ENCODE results near the gene DNAJB4. TPM values are rescaled to one million over a fixed set of nuclear protein-coding genes. Genes with fewer than 3 reads are reported as not detected.
A peak's percentile ranks its signal among the peaks of the same experiment; 100 is the strongest.

DNAJB4 gene
- total and polyA plus RNA-seq, 9 donors, result 54.8 to 89.5 (median 70.0) TPM

DNA sequence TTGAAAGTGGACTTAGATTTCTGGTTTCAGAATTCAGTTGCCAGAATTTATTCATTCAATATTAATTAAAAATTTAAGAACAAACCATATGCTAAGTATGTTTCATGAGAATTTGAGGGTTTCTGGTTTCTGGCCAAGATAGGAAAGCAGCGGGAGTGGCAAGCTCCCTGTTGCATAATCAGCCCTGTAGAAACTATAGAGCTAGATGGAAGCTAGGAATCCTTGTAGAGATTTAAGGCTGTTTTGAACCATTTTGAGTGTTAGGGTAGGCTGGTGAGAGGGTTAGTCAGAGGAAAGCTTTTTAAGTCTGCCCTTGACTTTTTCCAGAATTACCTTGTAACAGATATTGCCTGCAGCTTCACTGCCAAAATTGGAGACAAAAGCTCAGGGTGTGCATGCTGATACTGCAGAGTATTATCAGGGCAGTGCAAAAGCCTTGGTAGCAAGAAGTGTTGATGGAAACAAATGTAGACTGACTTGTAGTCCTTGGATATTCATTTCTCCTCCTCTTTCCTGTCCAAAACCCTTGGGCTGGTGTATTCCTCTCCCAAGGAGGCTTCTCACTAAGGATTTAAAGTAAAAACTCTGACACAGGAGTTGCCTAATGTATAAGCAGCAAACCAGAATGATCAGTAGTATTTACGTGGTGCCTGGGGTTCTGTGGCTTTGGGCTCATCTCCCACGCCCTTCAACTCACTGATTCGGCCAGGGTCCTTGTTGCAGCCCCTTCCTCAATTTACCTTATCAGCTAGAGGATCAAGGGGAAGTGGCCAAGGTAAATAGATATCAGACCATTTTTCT, 28.5 kb downstream of the DNAJB4 start:
- H3K36me3 ChIP-seq (ENCODE audit: control insufficient read depth, insufficient read depth, low read length), result no peaks in the 10 kb centered on the region
- no peak for DNase-seq
- WGBS (ENCODE audit: insufficient coverage), result 65% methylated on average over 3 of the region's 4 CpGs
- no peaks in the 10 kb centered on the region for H3K4me1 ChIP-seq (ENCODE audit: control insufficient read depth, insufficient read depth, low read length)
- H3K4me3 ChIP-seq (ENCODE audit: low read length), result no peak overlapping the region
- no peaks in the 10 kb centered on the region for H3K27me3 ChIP-seq (ENCODE audit: control insufficient read depth, insufficient read depth, low read length)
- H3K9me3 ChIP-seq (replicated peaks; ENCODE audit: control insufficient read depth, low read depth, low read length), result no peaks in the 10 kb centered on the region
- H3K27ac ChIP-seq (ENCODE audit: low read length), result no peak overlapping the region

DNA sequence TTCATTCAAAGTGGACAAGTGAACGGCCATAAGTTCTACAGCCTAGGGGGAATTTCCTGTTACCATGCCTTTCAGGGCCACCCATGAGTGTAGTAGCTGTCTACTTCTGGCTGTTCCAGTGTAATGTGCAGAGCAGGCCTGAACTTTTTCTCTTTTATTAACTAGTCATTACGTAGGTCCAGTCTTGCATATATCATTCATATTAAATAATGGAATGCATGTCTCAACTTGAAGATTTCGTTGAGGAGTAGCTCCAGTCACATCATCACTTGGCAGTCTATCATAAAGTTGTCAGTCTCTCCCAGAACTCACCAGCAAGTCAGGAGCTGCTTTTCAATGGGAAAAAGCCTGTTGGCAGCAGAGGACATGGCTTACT, 29.0 kb downstream of the DNAJB4 start:
- WGBS (ENCODE audit: insufficient coverage), result no CpG with 5 or more reads among the region's 3 CpGs
- Histone ChIP-seq H3K9me3 (replicated peaks; ENCODE audit: control insufficient read depth, low read depth, low read length) (no peaks in the 10 kb centered on the region), H3K36me3 (ENCODE audit: control insufficient read depth, insufficient read depth, low read length) (no peaks in the 10 kb centered on the region), H3K27me3 (ENCODE audit: control insufficient read depth, insufficient read depth, low read length) (no peaks in the 10 kb centered on the region), H3K4me3 (ENCODE audit: low read length) (no peak overlapping the region), H3K27ac (ENCODE audit: low read length) (no peak overlapping the region), H3K4me1 (ENCODE audit: control insufficient read depth, insufficient read depth, low read length) (no peaks in the 10 kb centered on the region)
- no peak for DNase-seq

DNA sequence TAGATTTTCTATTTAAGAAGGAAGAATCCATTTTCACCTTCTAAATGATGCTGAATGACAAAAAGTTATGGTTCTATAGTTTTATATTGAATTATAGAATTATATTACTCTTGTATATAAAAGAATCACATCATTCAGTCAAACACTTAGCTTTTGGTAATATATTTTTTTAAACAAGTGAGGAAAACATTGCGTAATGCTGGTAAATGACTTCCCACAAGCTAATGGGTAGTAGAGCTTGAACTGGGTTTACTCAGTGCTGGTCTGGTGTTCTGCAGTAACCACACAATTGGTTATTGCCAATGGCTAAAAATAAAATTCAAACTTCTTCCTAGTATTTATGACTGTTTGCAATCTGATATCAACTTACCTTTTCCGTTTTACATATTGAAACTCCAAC, 30.4 kb downstream of the DNAJB4 start:
- Histone ChIP-seq H3K27ac (ENCODE audit: low read length) (no peak overlapping the region), H3K4me3 (ENCODE audit: low read length) (no peak overlapping the region), H3K9me3 (replicated peaks; ENCODE audit: control insufficient read depth, low read depth, low read length) (no peaks in the 10 kb centered on the region), H3K27me3 (ENCODE audit: control insufficient read depth, insufficient read depth, low read length) (no peaks in the 10 kb centered on the region), H3K4me1 (ENCODE audit: control insufficient read depth, insufficient read depth, low read length) (no peaks in the 10 kb centered on the region), H3K36me3 (ENCODE audit: control insufficient read depth, insufficient read depth, low read length) (no peaks in the 10 kb centered on the region)
- no CpG with 5 or more reads among the region's 2 CpGs for WGBS (ENCODE audit: insufficient coverage)
- DNase-seq, result no peak

DNA sequence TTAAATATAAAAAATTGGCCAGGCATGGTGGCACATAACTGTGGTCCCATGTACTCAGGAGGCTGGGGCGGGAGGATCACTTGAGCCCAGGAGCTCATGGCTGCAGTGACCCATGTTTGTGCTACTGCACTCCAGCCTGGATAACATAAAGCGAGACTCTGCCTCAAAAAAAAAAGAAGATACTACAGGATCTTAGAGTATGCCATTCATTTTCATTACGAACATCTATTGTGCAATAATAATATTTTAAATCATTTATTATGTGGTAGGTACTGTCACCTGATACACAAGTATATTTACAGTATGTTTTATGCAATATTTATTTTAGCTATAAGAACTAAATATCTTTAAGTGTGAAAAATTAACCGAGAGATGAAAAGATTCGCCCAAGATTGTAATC, 31.7 kb downstream of the DNAJB4 start:
- no peaks in the 10 kb centered on the region for H3K4me1 ChIP-seq (ENCODE audit: control insufficient read depth, insufficient read depth, low read length)
- WGBS (ENCODE audit: insufficient coverage), result 100% methylated on average over 1 of the region's 5 CpGs
- H3K9me3 ChIP-seq (replicated peaks; ENCODE audit: control insufficient read depth, low read depth, low read length), result no peaks in the 10 kb centered on the region
- no peak overlapping the region for H3K27ac ChIP-seq (ENCODE audit: low read length)
- no peak for DNase-seq
- H3K4me3 ChIP-seq (ENCODE audit: low read length), result no peak overlapping the region
- H3K36me3 ChIP-seq (ENCODE audit: control insufficient read depth, insufficient read depth, low read length), result no peaks in the 10 kb centered on the region
- no peaks in the 10 kb centered on the region for H3K27me3 ChIP-seq (ENCODE audit: control insufficient read depth, insufficient read depth, low read length)

DNA sequence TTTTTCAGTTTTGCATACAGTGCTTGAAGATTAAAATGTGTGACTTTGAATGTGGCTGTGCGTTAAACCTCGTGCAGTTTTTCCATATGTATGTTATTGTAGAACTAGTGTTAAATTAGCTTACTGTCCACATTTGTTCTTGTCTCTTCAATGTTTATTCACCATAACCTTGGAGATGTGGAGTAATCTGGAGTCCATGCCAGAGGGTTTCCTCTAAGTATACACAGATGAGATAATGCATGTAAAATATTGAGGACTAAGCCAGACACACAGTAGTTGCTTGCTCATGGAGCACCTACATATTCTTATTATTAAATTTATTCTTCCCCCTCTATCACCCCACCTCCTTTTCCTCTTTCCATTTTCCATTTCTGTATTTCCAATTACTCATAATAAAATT, 33.3 kb downstream of the DNAJB4 start:
- no peak overlapping the region for H3K4me3 ChIP-seq (ENCODE audit: low read length)
- no peaks in the 10 kb centered on the region for H3K4me1 ChIP-seq (ENCODE audit: control insufficient read depth, insufficient read depth, low read length)
- H3K27me3 ChIP-seq (ENCODE audit: control insufficient read depth, insufficient read depth, low read length), result no peaks in the 10 kb centered on the region
- H3K36me3 ChIP-seq (ENCODE audit: control insufficient read depth, insufficient read depth, low read length), result no peaks in the 10 kb centered on the region
- no CpG with 5 or more reads among the region's 2 CpGs for WGBS (ENCODE audit: insufficient coverage)
- no peaks in the 10 kb centered on the region for H3K9me3 ChIP-seq (replicated peaks; ENCODE audit: control insufficient read depth, low read depth, low read length)
- DNase-seq, result peak; percentile 66
- no peak overlapping the region for H3K27ac ChIP-seq (ENCODE audit: low read length)

DNA sequence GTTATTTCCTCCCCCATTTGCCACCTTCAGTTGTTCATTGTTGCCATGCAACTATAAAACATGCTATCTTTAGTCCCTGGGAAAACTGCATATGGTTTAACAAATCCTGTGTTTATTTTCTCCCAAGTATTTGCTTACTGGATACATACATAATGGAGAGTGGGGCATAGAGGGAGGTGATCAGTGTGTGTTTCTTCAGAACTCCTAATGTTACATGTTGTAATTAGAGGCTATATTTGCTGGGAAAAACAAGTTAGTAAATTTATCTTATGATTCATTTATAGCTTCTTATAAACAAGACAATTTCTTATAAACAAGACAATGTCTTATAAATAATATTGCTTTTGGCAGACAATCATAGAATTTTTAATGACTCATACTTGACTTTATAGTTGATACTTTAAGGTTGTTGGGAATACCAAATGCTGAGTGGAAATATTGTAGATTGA, 33.8 kb downstream of the DNAJB4 start:
- Histone ChIP-seq H3K9me3 (replicated peaks; ENCODE audit: control insufficient read depth, low read depth, low read length) (no peaks in the 10 kb centered on the region), H3K4me1 (ENCODE audit: control insufficient read depth, insufficient read depth, low read length) (no peaks in the 10 kb centered on the region), H3K4me3 (ENCODE audit: low read length) (no peak overlapping the region), H3K27ac (ENCODE audit: low read length) (no peak overlapping the region), H3K36me3 (ENCODE audit: control insufficient read depth, insufficient read depth, low read length) (no peaks in the 10 kb centered on the region), H3K27me3 (ENCODE audit: control insufficient read depth, insufficient read depth, low read length) (no peaks in the 10 kb centered on the region)
- peak; percentile 33 for DNase-seq

DNA sequence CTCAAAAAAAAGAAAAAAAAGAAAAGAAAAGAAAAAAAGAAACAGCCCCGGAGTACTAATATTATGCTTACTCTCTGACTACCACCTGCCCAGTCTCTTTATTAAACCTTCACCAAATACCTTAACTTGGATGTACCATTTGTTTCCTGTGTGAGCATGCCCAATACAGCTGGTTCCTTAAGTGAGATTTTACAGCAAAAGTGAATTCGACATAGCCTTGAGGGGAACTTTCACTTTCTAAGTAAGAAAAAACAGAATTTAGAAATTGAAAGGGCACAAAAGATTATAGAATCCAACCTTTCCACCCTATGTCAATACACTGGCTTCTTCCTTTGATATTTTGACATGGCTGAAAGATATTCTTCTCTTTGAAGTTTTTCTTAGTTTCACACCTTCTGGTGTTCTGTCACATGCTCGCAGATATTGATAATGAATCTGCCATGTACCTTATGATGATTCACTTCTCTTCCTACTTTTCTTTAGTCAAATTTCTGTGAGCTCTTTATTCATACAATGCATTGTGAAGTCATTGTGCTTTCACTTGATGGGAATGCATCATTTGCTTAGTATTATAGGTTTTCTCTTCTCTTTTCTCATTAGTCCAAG, 35.8 kb downstream of the DNAJB4 start:
- Histone ChIP-seq H3K9me3 (replicated peaks; ENCODE audit: control insufficient read depth, low read depth, low read length) (no peaks in the 10 kb centered on the region), H3K27me3 (ENCODE audit: control insufficient read depth, insufficient read depth, low read length) (peaks cover 5% of the 10 kb centered on the region), H3K4me3 (ENCODE audit: low read length) (no peak overlapping the region), H3K27ac (ENCODE audit: low read length) (no peak overlapping the region), H3K4me1 (ENCODE audit: control insufficient read depth, insufficient read depth, low read length) (no peaks in the 10 kb centered on the region), H3K36me3 (ENCODE audit: control insufficient read depth, insufficient read depth, low read length) (no peaks in the 10 kb centered on the region)
- no peak for DNase-seq
- no CpG with 5 or more reads among the region's 3 CpGs for WGBS (ENCODE audit: insufficient coverage)

DNA sequence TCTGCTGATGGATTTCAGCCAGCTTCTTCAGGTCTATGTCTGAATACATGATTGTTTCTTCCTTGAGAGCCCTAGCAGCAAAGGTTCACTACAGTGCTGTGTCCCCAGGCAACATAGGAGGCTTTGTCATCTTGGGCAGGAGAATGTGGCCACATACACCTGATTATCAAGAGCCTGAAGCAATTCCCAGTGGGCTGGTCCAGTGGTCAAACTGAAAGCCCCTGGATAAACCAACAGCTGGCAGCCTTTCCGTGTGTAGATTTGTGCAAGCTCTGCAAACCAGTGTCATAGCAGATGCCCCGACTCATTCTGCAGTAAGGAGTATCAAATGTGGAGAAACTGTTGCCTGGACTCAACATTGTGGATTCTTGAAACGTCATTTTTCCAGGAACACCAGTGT, 38.7 kb downstream of the DNAJB4 start:
- Histone ChIP-seq H3K4me1 (ENCODE audit: control insufficient read depth, insufficient read depth, low read length) (peaks cover 5% of the 10 kb centered on the region), H3K36me3 (ENCODE audit: control insufficient read depth, insufficient read depth, low read length) (no peaks in the 10 kb centered on the region), H3K9me3 (replicated peaks; ENCODE audit: control insufficient read depth, low read depth, low read length) (no peaks in the 10 kb centered on the region), H3K27ac (ENCODE audit: low read length) (no peak overlapping the region), H3K4me3 (ENCODE audit: low read length) (no peak overlapping the region), H3K27me3 (ENCODE audit: control insufficient read depth, insufficient read depth, low read length) (peaks cover 19% of the 10 kb centered on the region)
- 24% methylated on average over 3 of the region's 3 CpGs for WGBS (ENCODE audit: insufficient coverage)
- DNase-seq, result no peak

DNA sequence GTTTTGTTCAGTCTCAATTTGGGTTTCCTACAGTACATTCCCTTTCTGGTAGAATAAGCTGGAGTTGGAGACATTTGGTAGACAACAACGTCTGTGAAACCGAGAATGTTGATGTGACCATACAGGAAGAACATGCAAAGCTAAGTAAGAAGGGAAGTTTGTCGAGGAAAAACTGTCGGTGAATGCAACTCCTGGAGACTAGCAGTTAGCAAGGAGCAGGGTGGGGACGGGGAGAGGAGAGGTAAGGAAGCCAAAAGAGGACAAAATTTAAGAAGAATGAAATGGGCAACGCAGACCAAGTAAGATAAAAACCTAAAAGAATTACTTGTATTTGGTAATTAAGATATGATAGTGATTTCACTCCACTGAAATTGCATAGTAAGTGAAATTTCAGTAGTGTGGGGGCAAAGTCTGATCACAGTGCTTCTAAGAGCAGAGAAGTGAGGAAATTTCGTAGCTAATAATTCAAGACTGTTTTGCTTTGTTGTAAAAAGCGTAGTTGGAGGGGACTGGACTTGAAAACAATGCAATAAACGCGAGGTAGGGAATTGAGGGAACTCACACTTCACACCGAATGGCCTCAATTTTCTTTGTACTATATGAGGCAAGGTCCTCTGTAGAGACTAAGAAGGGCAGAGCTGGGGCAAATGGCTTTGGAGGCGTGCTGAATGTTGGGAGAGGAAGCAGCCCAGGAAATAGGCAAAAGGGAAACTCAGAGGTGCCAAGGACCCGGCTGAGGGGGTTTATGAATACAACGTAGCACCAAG, 40.2 kb downstream of the DNAJB4 start:
- no peaks in the 10 kb centered on the region for H3K36me3 ChIP-seq (ENCODE audit: control insufficient read depth, insufficient read depth, low read length)
- H3K27ac ChIP-seq (ENCODE audit: low read length), result no peak overlapping the region
- 64% methylated on average over 11 of the region's 14 CpGs for WGBS (ENCODE audit: insufficient coverage)

DNA sequence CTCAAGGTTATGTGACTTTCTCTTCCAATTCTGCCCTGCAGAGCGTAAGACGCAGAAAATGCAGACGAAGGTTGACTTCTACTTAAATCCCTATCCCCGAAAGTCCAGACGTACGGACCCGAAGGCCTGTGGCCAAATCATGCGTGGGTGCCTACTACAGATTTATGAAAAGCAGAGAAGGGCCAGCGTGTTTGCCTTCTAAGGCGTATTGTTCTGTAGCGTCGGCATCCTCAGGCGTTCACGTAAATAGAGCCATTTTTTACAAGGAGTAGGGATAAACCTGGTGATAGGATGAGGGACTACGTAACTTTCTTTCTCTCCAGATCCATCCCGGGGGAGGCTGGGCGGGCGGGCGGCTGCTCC, 40.8 kb downstream of the DNAJB4 start:
- Histone ChIP-seq H3K4me1 (ENCODE audit: control insufficient read depth, insufficient read depth, low read length) (peaks cover 5% of the 10 kb centered on the region), H3K27ac (ENCODE audit: low read length) (no peak overlapping the region), H3K4me3 (ENCODE audit: low read length) (peak overlapping the region; percentile 50), H3K27me3 (ENCODE audit: control insufficient read depth, insufficient read depth, low read length) (peaks cover 19% of the 10 kb centered on the region), H3K36me3 (ENCODE audit: control insufficient read depth, insufficient read depth, low read length) (no peaks in the 10 kb centered on the region), H3K9me3 (replicated peaks; ENCODE audit: control insufficient read depth, low read depth, low read length) (no peaks in the 10 kb centered on the region)
- no peak for DNase-seq
- WGBS (ENCODE audit: insufficient coverage), result 18% methylated on average over 12 of the region's 19 CpGs

More for the DNA sequence above, 40.2 kb downstream of the DNAJB4 start:
- Histone ChIP-seq H3K9me3 (replicated peaks; ENCODE audit: control insufficient read depth, low read depth, low read length) (no peaks in the 10 kb centered on the region), H3K4me1 (ENCODE audit: control insufficient read depth, insufficient read depth, low read length) (peaks cover 5% of the 10 kb centered on the region), H3K4me3 (ENCODE audit: low read length) (peak overlapping the region; percentile 50), H3K27me3 (ENCODE audit: control insufficient read depth, insufficient read depth, low read length) (peaks cover 19% of the 10 kb centered on the region)
- DNase-seq, result no peak

Measured in muscle of leg (tissue), 11 donors.